Brain microvascular endothelial cell (primary cell): Measurements from ENCODE around the gene CDK14.
"Not testable (repeated sequence)": the region's sequence is repeated elsewhere in the genome, so short reads cannot be mapped to it uniquely, and the experiment has no call there.

Experiments used
- DNase-seq: peaks from one replicate; pipeline ENCODE4 v3.0.0-alpha.2; 2020
- H3K27ac ChIP-seq: fragments of 250-450 bp; sonication (Bioruptor Pico); 2 replicates; pipeline ENCODE4 v1.5.1; 2020; ENCODE audit warnings: mild to moderate bottlenecking, moderate library complexity
- H3K27me3 ChIP-seq: fragments of 250-450 bp; sonication (Bioruptor Pico); replicated peaks from 2 replicates; pipeline ENCODE4 v1.5.1; 2020; ENCODE audit warnings: mild to moderate bottlenecking
- H3K36me3 ChIP-seq: fragments of 250-450 bp; sonication (Bioruptor Pico); replicated peaks from 2 replicates; pipeline ENCODE4 v1.5.1; 2020; ENCODE audit warnings: mild to moderate bottlenecking
- H3K4me3 ChIP-seq: 2 replicates; pipeline ENCODE4 v1.5.1; 2011; ENCODE audit warnings: low read depth, mild to moderate bottlenecking, control low read depth, low read length, moderate library complexity
- in situ Hi-C: cut with HindIII; loops from 2 replicates; pipeline ENCODE4 v1.10.0; 2017; ENCODE audit warnings: low sequenced_read_pairs, low pct_ligation_motif_present
- TF ChIP-seq, protein P1 (sequence below): IDR thresholded peaks from 2 replicates; pipeline ENCODE4 v1.5.1; 2011; ENCODE audit warnings: low read depth, mild to moderate bottlenecking, moderate library complexity, low read length, control low read depth, inconsistent platforms; ENCODE audit errors: missing control alignments

CDK14 gene

DNA sequence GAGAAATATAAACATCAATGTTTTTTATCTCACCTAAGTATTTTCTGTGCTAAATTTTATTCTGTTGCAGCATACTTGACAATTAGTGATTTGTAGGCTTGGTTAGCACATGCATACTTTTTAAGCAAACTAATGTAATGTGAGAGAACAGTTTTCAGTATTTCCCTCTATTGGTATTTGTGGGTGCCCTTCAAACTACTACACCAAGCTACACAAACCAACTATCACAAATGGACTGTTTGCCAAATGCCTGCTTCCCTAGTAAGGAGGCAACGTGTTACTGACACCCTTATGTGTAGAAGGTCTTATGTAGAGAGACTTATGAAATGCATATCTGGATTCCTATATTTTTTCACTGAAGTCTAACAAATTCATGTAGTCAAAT is 569.7 kb downstream of the CDK14 start:
- DNase-seq: no peak
- in situ Hi-C loops: no loop called here
- H3K27me3 ChIP-seq: no peaks in the 10 kb centered on the region
- no peaks in the 10 kb centered on the region for H3K36me3 ChIP-seq
- H3K4me3 ChIP-seq: no peak overlapping the region
- no peak overlapping the region for H3K27ac ChIP-seq
- TF ChIP-seq, protein P1, sequence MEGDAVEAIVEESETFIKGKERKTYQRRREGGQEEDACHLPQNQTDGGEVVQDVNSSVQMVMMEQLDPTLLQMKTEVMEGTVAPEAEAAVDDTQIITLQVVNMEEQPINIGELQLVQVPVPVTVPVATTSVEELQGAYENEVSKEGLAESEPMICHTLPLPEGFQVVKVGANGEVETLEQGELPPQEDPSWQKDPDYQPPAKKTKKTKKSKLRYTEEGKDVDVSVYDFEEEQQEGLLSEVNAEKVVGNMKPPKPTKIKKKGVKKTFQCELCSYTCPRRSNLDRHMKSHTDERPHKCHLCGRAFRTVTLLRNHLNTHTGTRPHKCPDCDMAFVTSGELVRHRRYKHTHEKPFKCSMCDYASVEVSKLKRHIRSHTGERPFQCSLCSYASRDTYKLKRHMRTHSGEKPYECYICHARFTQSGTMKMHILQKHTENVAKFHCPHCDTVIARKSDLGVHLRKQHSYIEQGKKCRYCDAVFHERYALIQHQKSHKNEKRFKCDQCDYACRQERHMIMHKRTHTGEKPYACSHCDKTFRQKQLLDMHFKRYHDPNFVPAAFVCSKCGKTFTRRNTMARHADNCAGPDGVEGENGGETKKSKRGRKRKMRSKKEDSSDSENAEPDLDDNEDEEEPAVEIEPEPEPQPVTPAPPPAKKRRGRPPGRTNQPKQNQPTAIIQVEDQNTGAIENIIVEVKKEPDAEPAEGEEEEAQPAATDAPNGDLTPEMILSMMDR: no peak

DNA sequence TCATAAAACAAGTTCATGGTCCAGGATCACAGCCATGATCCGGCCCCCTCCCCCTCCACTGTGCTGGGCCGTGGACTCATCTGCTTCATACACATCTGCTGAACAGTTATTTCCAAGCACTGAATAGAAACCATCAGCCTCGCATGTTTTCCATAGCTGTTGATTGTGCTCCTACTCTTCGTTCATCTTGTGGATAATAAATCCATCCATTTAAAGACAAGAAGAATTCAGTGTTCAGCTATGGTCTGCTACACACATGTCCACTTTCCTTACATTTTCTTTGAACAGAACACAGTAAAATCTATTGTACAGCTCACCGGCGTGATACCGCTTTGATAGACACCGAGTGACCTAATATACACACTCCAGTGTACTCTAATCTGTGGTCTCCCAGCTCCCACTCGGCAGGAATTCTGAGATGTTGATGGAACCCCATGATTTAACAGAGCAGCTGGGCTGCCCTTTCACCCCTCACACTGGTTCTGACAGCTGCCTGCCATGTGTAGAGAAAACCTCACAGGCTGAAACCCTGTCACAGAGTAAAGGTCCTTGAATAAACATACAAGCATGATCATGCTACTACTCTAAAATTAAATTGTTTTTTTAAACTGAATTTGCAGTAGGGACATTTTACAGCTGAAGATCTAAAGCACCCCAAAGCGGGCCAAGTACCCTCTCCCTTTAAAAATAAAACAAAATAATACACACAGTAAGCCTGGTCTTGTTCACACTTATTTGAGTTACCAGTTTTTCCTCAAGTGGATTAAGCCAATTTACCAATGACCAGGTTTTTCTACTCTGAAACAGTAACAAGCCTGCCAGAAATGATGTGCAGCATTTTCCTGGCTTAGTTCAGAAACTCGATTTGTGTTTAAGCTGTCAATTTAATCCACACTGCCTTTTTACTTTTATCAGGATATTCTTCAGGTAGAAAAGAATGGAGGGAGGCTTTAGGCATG is 573.0 kb downstream of the CDK14 start:
- Histone ChIP-seq H3K27ac (no peak overlapping the region), H3K36me3 (no peaks in the 10 kb centered on the region), H3K27me3 (no peaks in the 10 kb centered on the region), H3K4me3 (no peak overlapping the region)
- in situ Hi-C loops: no loop called here
- DNase-seq: peak; percentile 3
- TF ChIP-seq, protein P1: no peak

DNA sequence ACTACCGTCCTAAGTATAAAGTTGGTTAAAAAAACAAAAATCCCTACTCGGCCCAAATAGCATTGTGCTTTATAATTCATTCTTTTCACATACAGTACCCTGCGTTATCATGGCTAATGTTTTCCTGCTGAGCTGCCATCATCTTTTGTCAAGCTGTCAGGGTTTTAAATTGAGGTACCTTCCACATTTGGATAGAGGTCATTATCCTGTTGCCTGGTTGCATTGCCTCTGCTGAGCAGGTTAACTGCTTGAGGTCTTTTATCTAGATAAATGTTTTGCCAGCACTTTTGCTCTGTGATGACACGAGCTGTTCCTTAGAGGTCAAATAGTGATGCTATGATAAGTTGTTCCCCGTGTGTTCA is 573.7 kb downstream of the CDK14 start:
- Histone ChIP-seq H3K4me3 (no peak overlapping the region), H3K27ac (no peak overlapping the region), H3K36me3 (no peaks in the 10 kb centered on the region), H3K27me3 (no peaks in the 10 kb centered on the region)
- TF ChIP-seq, protein P1: no peak
- in situ Hi-C loops: no loop called here
- DNase-seq: no peak

DNA sequence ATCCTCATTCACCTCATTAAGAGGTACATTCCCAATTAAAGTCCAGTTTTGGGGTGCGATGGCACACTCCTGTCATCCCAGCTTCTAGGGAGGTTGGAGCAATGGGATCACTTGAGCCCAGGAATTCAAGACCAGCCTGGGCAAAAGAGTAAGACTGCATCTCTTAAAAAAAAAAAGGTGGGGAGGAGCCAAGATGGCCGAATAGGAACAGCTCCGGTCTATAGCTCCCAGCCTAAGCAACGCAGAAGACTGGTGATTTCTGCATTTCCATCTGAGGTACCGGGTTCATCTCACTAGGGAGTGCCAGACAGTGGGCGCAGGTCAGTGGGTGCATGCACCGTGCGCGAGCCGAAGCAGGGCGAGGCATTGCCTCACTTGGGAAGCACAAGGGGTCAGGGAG is 577.1 kb downstream of the CDK14 start:
- in situ Hi-C loops, H3K36me3 ChIP-seq, H3K27ac ChIP-seq, DNase-seq, H3K27me3 ChIP-seq, H3K4me3 ChIP-seq: not testable (repeated sequence)

DNA sequence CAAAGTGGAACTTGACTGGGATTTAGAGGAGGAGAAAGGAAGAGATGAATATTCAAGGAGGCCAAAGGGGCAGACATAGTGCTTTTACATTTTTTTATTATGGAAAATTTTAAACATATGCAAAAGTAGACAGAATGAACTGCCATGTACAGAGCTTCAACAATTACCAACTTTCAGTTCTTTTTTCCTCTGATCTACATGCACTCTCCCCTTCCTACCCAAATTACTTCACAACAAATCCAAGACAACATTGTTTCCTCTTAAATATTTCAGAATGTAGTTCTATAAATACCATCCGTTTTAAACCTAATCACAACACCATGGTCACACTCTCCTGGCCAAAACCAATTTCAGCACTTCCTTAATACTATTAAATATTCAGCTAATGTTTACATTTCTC is 584.6 kb downstream of the CDK14 start:
- H3K27ac ChIP-seq: no peak overlapping the region
- no peaks in the 10 kb centered on the region for H3K27me3 ChIP-seq
- H3K4me3 ChIP-seq: no peak overlapping the region
- in situ Hi-C loops: no loop called here
- no peaks in the 10 kb centered on the region for H3K36me3 ChIP-seq
- DNase-seq: no peak
- TF ChIP-seq, protein P1: no peak

DNA sequence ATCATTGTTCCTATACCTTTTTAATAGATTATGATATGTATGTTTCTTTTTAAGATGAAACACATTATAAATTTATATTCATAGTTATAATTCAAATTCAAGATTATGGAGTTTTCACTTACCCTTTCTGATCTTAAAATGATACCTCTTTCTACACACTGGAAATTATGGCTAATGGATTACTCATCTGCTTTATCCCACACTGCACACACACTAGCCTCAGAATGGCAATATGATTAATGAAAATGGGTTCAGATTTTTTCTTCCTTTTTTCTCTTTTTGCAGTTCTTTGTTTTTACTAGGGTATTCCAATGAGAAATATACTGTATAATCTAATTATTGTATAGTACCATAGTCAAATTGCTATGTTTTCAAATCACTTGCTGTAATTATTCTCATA is 585.8 kb downstream of the CDK14 start:
- Histone ChIP-seq H3K27me3 (no peaks in the 10 kb centered on the region), H3K36me3 (no peaks in the 10 kb centered on the region), H3K27ac (no peak overlapping the region), H3K4me3 (no peak overlapping the region)
- no peak for DNase-seq
- in situ Hi-C loops: no loop called here
- TF ChIP-seq, protein P1: no peak
